Measurements from ENCODE around the gene PEF1.

PEF1 gene

GRCh38 chr1:31581821-31582810 is 62.6 kb downstream of the PEF1 start:
- no peak for DNase-seq

GRCh38 chr1:31580891-31581603 is 63.6 kb downstream of the PEF1 start:
- no peak for DNase-seq

GRCh38 chr1:31580513-31580870 is 64.2 kb downstream of the PEF1 start:
- no peak for DNase-seq

Data from effector CD4-positive, alpha-beta T cell (primary cell).